ENCODE measurements around the gene AUTS2. TPM values are rescaled to one million over a fixed set of nuclear protein-coding genes. Genes with fewer than 3 reads are reported as not detected.

The AUTS2 gene
- polyA plus RNA-seq, 1 donor from 2014 or later, result 97.3 TPM

DNA sequence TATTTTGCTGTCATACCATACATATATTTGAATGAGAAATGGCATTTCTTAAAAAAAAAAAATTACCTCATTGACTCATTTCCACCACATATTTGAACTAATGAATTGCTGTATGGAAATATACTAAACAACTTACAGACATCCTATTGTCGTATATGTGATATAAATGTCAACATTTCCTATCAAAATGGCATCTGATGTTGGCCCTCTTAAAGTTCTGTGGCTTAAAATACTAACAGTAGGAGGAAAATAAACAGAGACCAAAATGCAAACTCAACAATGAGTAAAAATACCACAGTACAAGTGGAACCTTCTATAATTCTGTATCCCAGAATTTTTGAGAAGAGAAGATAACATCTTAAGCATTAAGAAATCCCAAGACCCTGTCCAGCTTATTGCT lies 1128.0 kb downstream of the AUTS2 start:
- H4K20me1 ChIP-seq (ENCODE audit: insufficient read depth), result peaks cover 86% of the 10 kb centered on the region
- H3K27ac ChIP-seq (ENCODE audit: low read length), result no peak overlapping the region
- H3F3A ChIP-seq (ENCODE audit: insufficient read depth, low read length, poor library complexity, severe bottlenecking), result no peaks in the 10 kb centered on the region
- no peak overlapping the region for H3K4me2 ChIP-seq (ENCODE audit: low read length)
- H3K27me3 ChIP-seq (ENCODE audit: insufficient read depth, low read depth, low read length), result no peaks in the 10 kb centered on the region
- no peaks in the 10 kb centered on the region for H3K36me3 ChIP-seq (ENCODE audit: insufficient read depth, low read length)
- no peaks in the 10 kb centered on the region for H3K9me3 ChIP-seq (ENCODE audit: low read length)
- H3K4me3 ChIP-seq (ENCODE audit: low read length), result no peak overlapping the region
- no peaks in the 10 kb centered on the region for H3K9me2 ChIP-seq (ENCODE audit: insufficient read depth, low read length)
- H2AFZ ChIP-seq (ENCODE audit: low read depth, low read length), result no peak overlapping the region
- peaks cover 95% of the 10 kb centered on the region for H3K79me2 ChIP-seq (replicated peaks; ENCODE audit: insufficient read depth, low read length)
- no peak overlapping the region for H3K9ac ChIP-seq (ENCODE audit: low read length)
- TF ChIP-seq TAF1 (IDR thresholded peaks at IDR 0.05; ENCODE audit: low read depth) (no peak), EZH2 (IDR thresholded peaks at IDR 0.05; ENCODE audit: borderline replicate concordance, insufficient read depth, low read length, poor library complexity, severe bottlenecking) (no peak), SMC3 (conservative IDR thresholded peaks at IDR 0.05; ENCODE audit: poor library complexity) (no peak), POLR2AphosphoS5 (IDR thresholded peaks at IDR 0.05) (no peak), RAD21 (conservative IDR thresholded peaks at IDR 0.05) (no peak), EP300 (conservative IDR thresholded peaks at IDR 0.05; ENCODE audit: poor library complexity, severe bottlenecking) (no peak), MXI1 (conservative IDR thresholded peaks at IDR 0.05; ENCODE audit: poor library complexity, severe bottlenecking) (no peak)
- TF ChIP-seq, protein P1, sequence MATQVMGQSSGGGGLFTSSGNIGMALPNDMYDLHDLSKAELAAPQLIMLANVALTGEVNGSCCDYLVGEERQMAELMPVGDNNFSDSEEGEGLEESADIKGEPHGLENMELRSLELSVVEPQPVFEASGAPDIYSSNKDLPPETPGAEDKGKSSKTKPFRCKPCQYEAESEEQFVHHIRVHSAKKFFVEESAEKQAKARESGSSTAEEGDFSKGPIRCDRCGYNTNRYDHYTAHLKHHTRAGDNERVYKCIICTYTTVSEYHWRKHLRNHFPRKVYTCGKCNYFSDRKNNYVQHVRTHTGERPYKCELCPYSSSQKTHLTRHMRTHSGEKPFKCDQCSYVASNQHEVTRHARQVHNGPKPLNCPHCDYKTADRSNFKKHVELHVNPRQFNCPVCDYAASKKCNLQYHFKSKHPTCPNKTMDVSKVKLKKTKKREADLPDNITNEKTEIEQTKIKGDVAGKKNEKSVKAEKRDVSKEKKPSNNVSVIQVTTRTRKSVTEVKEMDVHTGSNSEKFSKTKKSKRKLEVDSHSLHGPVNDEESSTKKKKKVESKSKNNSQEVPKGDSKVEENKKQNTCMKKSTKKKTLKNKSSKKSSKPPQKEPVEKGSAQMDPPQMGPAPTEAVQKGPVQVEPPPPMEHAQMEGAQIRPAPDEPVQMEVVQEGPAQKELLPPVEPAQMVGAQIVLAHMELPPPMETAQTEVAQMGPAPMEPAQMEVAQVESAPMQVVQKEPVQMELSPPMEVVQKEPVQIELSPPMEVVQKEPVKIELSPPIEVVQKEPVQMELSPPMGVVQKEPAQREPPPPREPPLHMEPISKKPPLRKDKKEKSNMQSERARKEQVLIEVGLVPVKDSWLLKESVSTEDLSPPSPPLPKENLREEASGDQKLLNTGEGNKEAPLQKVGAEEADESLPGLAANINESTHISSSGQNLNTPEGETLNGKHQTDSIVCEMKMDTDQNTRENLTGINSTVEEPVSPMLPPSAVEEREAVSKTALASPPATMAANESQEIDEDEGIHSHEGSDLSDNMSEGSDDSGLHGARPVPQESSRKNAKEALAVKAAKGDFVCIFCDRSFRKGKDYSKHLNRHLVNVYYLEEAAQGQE (IDR thresholded peaks at IDR 0.05; ENCODE audit: borderline replicate concordance), result no peak
- TF ChIP-seq, protein P2, sequence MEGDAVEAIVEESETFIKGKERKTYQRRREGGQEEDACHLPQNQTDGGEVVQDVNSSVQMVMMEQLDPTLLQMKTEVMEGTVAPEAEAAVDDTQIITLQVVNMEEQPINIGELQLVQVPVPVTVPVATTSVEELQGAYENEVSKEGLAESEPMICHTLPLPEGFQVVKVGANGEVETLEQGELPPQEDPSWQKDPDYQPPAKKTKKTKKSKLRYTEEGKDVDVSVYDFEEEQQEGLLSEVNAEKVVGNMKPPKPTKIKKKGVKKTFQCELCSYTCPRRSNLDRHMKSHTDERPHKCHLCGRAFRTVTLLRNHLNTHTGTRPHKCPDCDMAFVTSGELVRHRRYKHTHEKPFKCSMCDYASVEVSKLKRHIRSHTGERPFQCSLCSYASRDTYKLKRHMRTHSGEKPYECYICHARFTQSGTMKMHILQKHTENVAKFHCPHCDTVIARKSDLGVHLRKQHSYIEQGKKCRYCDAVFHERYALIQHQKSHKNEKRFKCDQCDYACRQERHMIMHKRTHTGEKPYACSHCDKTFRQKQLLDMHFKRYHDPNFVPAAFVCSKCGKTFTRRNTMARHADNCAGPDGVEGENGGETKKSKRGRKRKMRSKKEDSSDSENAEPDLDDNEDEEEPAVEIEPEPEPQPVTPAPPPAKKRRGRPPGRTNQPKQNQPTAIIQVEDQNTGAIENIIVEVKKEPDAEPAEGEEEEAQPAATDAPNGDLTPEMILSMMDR (IDR thresholded peaks at IDR 0.05; ENCODE audit: poor library complexity, severe bottlenecking), result no peak

DNA sequence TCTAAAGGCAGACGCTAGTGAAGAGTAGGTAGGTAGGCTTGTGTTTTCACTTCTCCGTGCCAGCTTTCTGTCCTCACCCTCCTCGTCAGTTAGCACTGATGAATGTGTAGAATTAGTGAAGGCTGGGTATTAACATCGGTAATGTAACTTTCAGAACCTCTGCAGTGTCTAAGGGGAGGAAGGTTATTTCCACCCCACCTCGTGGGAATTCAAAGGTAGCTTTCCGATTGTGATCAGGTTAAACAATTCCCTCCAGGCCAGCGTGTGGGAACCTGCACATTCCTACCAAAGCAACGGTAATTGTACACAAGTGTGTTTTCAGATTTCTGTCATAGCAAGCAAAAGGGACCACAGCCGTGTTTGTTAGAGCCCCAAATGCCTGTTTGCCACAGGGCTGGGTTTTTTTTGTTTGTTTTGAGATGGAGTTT lies 1128.7 kb downstream of the AUTS2 start:
- no peak overlapping the region for H3K4me2 ChIP-seq (ENCODE audit: low read length)

More for the DNA sequence above, 1128.7 kb downstream of the AUTS2 start:
- Histone ChIP-seq H3K9me2 (ENCODE audit: insufficient read depth, low read length) (no peaks in the 10 kb centered on the region), H3K36me3 (ENCODE audit: insufficient read depth, low read length) (no peaks in the 10 kb centered on the region), H4K20me1 (ENCODE audit: insufficient read depth) (peaks cover 80% of the 10 kb centered on the region), H3K4me3 (ENCODE audit: low read length) (no peak overlapping the region), H3F3A (ENCODE audit: insufficient read depth, low read length, poor library complexity, severe bottlenecking) (no peaks in the 10 kb centered on the region), H3K9me3 (ENCODE audit: low read length) (no peaks in the 10 kb centered on the region), H3K27ac (ENCODE audit: low read length) (no peak overlapping the region), H3K79me2 (replicated peaks; ENCODE audit: insufficient read depth, low read length) (peaks cover 93% of the 10 kb centered on the region), H2AFZ (ENCODE audit: low read depth, low read length) (no peak overlapping the region), H3K9ac (ENCODE audit: low read length) (no peak overlapping the region), H3K27me3 (ENCODE audit: insufficient read depth, low read depth, low read length) (no peaks in the 10 kb centered on the region)
- TF ChIP-seq MXI1 (conservative IDR thresholded peaks at IDR 0.05; ENCODE audit: poor library complexity, severe bottlenecking) (no peak), RAD21 (conservative IDR thresholded peaks at IDR 0.05) (no peak), EP300 (conservative IDR thresholded peaks at IDR 0.05; ENCODE audit: poor library complexity, severe bottlenecking) (no peak), EZH2 (IDR thresholded peaks at IDR 0.05; ENCODE audit: borderline replicate concordance, insufficient read depth, low read length, poor library complexity, severe bottlenecking) (no peak), SMC3 (conservative IDR thresholded peaks at IDR 0.05; ENCODE audit: poor library complexity) (no peak), POLR2AphosphoS5 (IDR thresholded peaks at IDR 0.05) (no peak), TAF1 (IDR thresholded peaks at IDR 0.05; ENCODE audit: low read depth) (no peak)
- TF ChIP-seq, protein P1 (IDR thresholded peaks at IDR 0.05; ENCODE audit: borderline replicate concordance), result no peak
- TF ChIP-seq, protein P2 (IDR thresholded peaks at IDR 0.05; ENCODE audit: poor library complexity, severe bottlenecking), result no peak
